Measurements from ENCODE around the gene MEAF6.

- no peak for TF ChIP-seq CTCF (IDR thresholded peaks at IDR 0.05)
- TF ChIP-seq POLR2A (IDR thresholded peaks at IDR 0.05): no peak
Measured at GRCh38 chr1:37474046-37474696, 40.4 kb downstream of the MEAF6 start, which contains the start of gene ZC3H12A.

Data from breast epithelium (tissue), 3 donors.